GM19463 (cell line): Measurements from ENCODE around the gene PKP4.

Experiments used
- ATAC-seq: cut with Tn5 transposase; IDR thresholded peaks from one replicate; pipeline ENCODE4 v1.9.1; 2021; ENCODE audit warnings: mild to moderate bottlenecking, moderate library complexity; ENCODE audit not compliant: unreplicated experiment

PKP4 gene

GRCh38 chr2:158713523-158714138, 256.9 kb downstream of the PKP4 start:
- ATAC-seq = no peak

- ATAC-seq = no peak
Measured at GRCh38 chr2:158714420-158714819, 257.7 kb downstream of the PKP4 start.

GRCh38 chr2:158715357-158715756, 258.6 kb downstream of the PKP4 start:
- no peak for ATAC-seq

GRCh38 chr2:158716121-158716791, 259.5 kb downstream of the PKP4 start:
- no peak for ATAC-seq

GRCh38 chr2:158716921-158717320, 260.2 kb downstream of the PKP4 start:
- ATAC-seq = no peak

GRCh38 chr2:158717366-158718195, 260.8 kb downstream of the PKP4 start:
- no peak for ATAC-seq

GRCh38 chr2:158718196-158718585, 261.4 kb downstream of the PKP4 start:
- no peak for ATAC-seq

- no peak for ATAC-seq
Measured at GRCh38 chr2:158718851-158719250, 262.1 kb downstream of the PKP4 start.

- no peak for ATAC-seq
Measured at GRCh38 chr2:158719403-158719802, 262.7 kb downstream of the PKP4 start.

- no peak for ATAC-seq
Measured at GRCh38 chr2:158722266-158723105, 265.7 kb downstream of the PKP4 start.

GRCh38 chr2:158723181-158723838, 266.6 kb downstream of the PKP4 start:
- ATAC-seq = no peak

GRCh38 chr2:158723921-158724802, 267.4 kb downstream of the PKP4 start:
- ATAC-seq = no peak

GRCh38 chr2:158724803-158725381, 268.1 kb downstream of the PKP4 start:
- no peak for ATAC-seq

GRCh38 chr2:158725441-158725891, 268.7 kb downstream of the PKP4 start:
- ATAC-seq = no peak

- no peak for ATAC-seq
Measured at GRCh38 chr2:158726911-158727592, 270.3 kb downstream of the PKP4 start.

- ATAC-seq = no peak
Measured at GRCh38 chr2:158728422-158728821, 271.7 kb downstream of the PKP4 start.

- no peak for ATAC-seq
Measured at GRCh38 chr2:158729451-158729850, 272.7 kb downstream of the PKP4 start.

- no peak for ATAC-seq
Measured at GRCh38 chr2:158729873-158730620, 273.3 kb downstream of the PKP4 start.
